Osteoblast (primary cell): Measurements from ENCODE around the gene SLC27A5. TPM values are rescaled to one million over a fixed set of nuclear protein-coding genes. Genes with fewer than 3 reads are reported as not detected.
"Not testable (repeated sequence)": the region's sequence is repeated elsewhere in the genome, so short reads cannot be mapped to it uniquely, and the experiment has no call there.

Source experiments
- DNase-seq: peaks from one replicate; pipeline ENCODE4 v3.0.0; 2011; ENCODE audit warnings: low spot score, mixed read lengths; ENCODE audit not compliant: insufficient read length; ENCODE audit errors: missing footprints
- H2AFZ ChIP-seq: 2 replicates; pipeline ENCODE4 v1.6.0; 2011; ENCODE audit warnings: mild to moderate bottlenecking, low read length
- H3K27ac ChIP-seq: 2 replicates; pipeline ENCODE4 v1.5.1; 2011; ENCODE audit warnings: mild to moderate bottlenecking, low read depth, low read length, moderate library complexity
- H3K27me3 ChIP-seq: 2 replicates; pipeline ENCODE4 v1.6.0; 2012; ENCODE audit warnings: mild to moderate bottlenecking, control low read depth, inconsistent platforms, low read length, moderate library complexity; ENCODE audit not compliant: insufficient read depth
- H3K36me3 ChIP-seq: 2 replicates; pipeline ENCODE4 v1.5.1; 2011; ENCODE audit warnings: mild to moderate bottlenecking, low read length, control low read depth, moderate library complexity; ENCODE audit not compliant: insufficient read depth
- H3K4me1 ChIP-seq: 2 replicates; pipeline ENCODE4 v1.5.1; 2011; ENCODE audit warnings: mild to moderate bottlenecking, low read length, control low read depth, moderate library complexity; ENCODE audit not compliant: insufficient read depth
- H3K4me2 ChIP-seq: 2 replicates; pipeline ENCODE4 v1.6.0; 2011; ENCODE audit warnings: mild to moderate bottlenecking, low read length; ENCODE audit not compliant: insufficient read depth
- H3K4me3 ChIP-seq: fragments of 200-600 bp; sonication (generic); 3 replicates; pipeline ENCODE4 v1.5.1; 2012; ENCODE audit warnings: mild to moderate bottlenecking, low read length, inconsistent platforms; ENCODE audit not compliant: insufficient read depth
- H3K79me2 ChIP-seq: 2 replicates; pipeline ENCODE4 v1.6.0; 2012; ENCODE audit warnings: mild to moderate bottlenecking, low read length, control low read depth, inconsistent platforms; ENCODE audit not compliant: insufficient read depth
- H3K9me3 ChIP-seq: 2 replicates; pipeline ENCODE4 v1.5.1; 2011; ENCODE audit warnings: low read depth, low read length, control low read depth
- H4K20me1 ChIP-seq: 2 replicates; pipeline ENCODE4 v1.6.0; 2012; ENCODE audit warnings: mild to moderate bottlenecking, low read length, control low read depth; ENCODE audit not compliant: insufficient read depth
- total RNA-seq: library from RNA; depleted of rRNA; stranded (reverse); fragments of >200 nt; gene quantifications from 2 replicates; pipeline ENCODE4 v1.2.3, GENCODE V29; 2012
- TF ChIP-seq, protein P1 (sequence below): IDR thresholded peaks from 2 replicates; pipeline ENCODE4 v1.5.1; 2011; ENCODE audit warnings: mild to moderate bottlenecking, low read depth, low read length, moderate library complexity; ENCODE audit errors: extremely low read depth

SLC27A5 gene
- total RNA-seq, 1 donor, result 6.5 TPM

DNA sequence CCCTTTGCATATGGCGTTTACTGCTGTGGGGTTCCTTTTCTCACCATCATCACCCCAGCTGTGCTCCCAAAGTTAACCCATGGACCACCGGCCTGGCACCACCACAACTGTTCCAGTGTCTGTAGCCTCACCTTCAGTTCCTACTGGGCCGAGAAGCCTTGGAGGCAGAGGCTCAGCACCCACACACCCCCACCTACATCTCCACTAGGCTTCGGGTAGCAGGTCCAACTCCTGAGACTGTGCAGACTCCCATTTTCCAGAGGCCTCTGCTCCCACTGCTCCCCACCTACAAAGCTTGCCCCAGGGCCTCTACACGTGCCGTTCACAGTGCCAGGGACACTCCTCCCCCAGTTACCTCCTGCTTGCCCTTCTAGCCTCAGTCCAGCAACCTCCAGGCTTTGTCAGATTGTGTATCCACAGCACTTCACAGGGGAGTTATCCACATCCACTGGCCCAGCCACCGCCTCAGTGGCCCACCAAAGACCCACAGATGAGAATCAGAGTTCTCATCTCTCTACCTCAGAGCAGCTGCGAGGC lies 14.1 kb downstream of the SLC27A5 start:
- H3K27me3 ChIP-seq, result no peaks in the 10 kb centered on the region
- no peak overlapping the region for H2AFZ ChIP-seq
- H3K79me2 ChIP-seq, result no peaks in the 10 kb centered on the region
- H3K27ac ChIP-seq, result no peak overlapping the region
- TF ChIP-seq, protein P1, sequence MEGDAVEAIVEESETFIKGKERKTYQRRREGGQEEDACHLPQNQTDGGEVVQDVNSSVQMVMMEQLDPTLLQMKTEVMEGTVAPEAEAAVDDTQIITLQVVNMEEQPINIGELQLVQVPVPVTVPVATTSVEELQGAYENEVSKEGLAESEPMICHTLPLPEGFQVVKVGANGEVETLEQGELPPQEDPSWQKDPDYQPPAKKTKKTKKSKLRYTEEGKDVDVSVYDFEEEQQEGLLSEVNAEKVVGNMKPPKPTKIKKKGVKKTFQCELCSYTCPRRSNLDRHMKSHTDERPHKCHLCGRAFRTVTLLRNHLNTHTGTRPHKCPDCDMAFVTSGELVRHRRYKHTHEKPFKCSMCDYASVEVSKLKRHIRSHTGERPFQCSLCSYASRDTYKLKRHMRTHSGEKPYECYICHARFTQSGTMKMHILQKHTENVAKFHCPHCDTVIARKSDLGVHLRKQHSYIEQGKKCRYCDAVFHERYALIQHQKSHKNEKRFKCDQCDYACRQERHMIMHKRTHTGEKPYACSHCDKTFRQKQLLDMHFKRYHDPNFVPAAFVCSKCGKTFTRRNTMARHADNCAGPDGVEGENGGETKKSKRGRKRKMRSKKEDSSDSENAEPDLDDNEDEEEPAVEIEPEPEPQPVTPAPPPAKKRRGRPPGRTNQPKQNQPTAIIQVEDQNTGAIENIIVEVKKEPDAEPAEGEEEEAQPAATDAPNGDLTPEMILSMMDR, result no peak
- H3K4me3 ChIP-seq, result no peak overlapping the region
- H3K36me3 ChIP-seq, result no peaks in the 10 kb centered on the region
- H3K4me1 ChIP-seq, result peaks cover 5% of the 10 kb centered on the region
- peak; percentile 44 for DNase-seq
- no peaks in the 10 kb centered on the region for H3K9me3 ChIP-seq
- H4K20me1 ChIP-seq, result no peaks in the 10 kb centered on the region
- H3K4me2 ChIP-seq, result no peak overlapping the region

- Histone ChIP-seq H3K79me2 (no peaks in the 10 kb centered on the region), H3K27ac (no peak overlapping the region), H3K36me3 (no peaks in the 10 kb centered on the region), H3K4me3 (no peak overlapping the region), H2AFZ (no peak overlapping the region), H3K9me3 (no peaks in the 10 kb centered on the region), H3K4me2 (no peak overlapping the region), H3K27me3 (no peaks in the 10 kb centered on the region), H3K4me1 (no peaks in the 10 kb centered on the region), H4K20me1 (no peaks in the 10 kb centered on the region)
- DNase-seq, result peak; percentile 31
- TF ChIP-seq, protein P1, result no peak
Observed at GRCh38 chr19:58492265-58492664, 19.5 kb downstream of the SLC27A5 start.

GRCh38 chr19:58491393-58491792 lies 20.4 kb downstream of the SLC27A5 start:
- no peaks in the 10 kb centered on the region for H3K27me3 ChIP-seq
- TF ChIP-seq, protein P1, result no peak
- H3K36me3 ChIP-seq, result no peaks in the 10 kb centered on the region
- no peaks in the 10 kb centered on the region for H3K4me1 ChIP-seq
- no peak overlapping the region for H3K4me2 ChIP-seq
- no peak overlapping the region for H2AFZ ChIP-seq
- DNase-seq, result no peak
- no peaks in the 10 kb centered on the region for H3K79me2 ChIP-seq
- H3K4me3 ChIP-seq, result no peak overlapping the region
- no peaks in the 10 kb centered on the region for H3K9me3 ChIP-seq
- H3K27ac ChIP-seq, result no peak overlapping the region
- no peaks in the 10 kb centered on the region for H4K20me1 ChIP-seq

- H3K4me2 ChIP-seq, DNase-seq, H4K20me1 ChIP-seq, H3K36me3 ChIP-seq, H3K4me3 ChIP-seq, H3K4me1 ChIP-seq, H3K79me2 ChIP-seq, H3K27me3 ChIP-seq, H3K27ac ChIP-seq, H2AFZ ChIP-seq, H3K9me3 ChIP-seq: not testable (repeated sequence)
Observed at GRCh38 chr19:58484349-58484748, 27.4 kb downstream of the SLC27A5 start.
